GM18507 (cell line): ENCODE data around the gene AGBL3.
A peak's percentile ranks its signal among the peaks of the same experiment; 100 is the strongest.

ENCODE experiments used
- DNase-seq: peaks from one replicate; pipeline ENCODE4 v3.0.0; 2011; ENCODE audit warnings: low read depth; ENCODE audit not compliant: insufficient read length; ENCODE audit errors: extremely low spot score
- FAIRE-seq: peaks from 2 replicates; lab custom pipeline; 2011; peaks lifted over from hg19 to GRCh38; lab: Jason Lieb, UNC

The AGBL3 gene

DNA sequence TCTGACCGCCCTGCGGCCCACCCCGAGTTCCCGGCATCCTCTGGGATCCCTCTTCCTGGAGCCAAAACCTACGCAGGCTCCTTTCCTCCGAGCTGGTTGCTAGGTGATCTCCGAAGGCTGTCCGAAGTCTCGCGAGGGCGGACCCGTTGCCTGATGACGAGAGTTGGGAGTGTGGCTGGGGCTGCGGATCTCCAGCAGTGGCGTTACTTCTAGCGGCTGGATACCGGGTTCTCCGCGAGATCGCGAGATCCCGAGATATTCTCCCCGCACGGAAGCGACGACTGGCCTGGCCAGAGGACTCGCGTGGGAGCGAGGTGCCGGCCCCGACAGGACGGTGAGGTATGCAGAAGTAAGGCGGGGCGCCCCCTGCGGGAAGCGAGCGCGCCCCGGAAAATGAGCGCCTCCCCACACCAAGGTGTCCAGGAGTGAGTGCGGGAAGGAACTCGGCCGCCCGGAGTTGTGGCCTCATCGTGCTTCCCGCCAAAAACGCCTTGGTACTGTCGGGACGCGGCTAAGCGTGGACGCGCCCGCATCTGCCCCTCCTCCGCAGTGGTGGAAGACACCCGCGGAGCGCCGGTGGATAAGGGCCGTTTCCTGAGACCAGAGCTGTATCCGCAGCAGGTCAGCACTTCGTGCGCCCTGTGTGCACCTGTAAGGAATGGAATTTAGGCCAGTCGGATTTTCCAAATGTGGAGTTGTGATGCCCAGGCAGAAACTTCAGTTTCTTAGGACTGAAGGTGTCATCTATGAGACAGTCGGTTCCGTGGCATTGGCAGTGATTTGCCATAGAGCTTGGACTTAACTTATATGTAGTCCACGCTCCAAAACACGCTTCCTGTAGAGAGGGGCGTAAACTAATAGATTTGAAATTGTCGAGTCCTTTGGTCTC, at the start of gene AGBL3:
Gene AGBL3 (plus strand): TSS at position 146 of the 889 bp plus-strand sequence. CDS start 1,426 bp downstream, outside the sequence.
- FAIRE-seq (peak; percentile 96), DNase-seq (peak; percentile 69)

DNA sequence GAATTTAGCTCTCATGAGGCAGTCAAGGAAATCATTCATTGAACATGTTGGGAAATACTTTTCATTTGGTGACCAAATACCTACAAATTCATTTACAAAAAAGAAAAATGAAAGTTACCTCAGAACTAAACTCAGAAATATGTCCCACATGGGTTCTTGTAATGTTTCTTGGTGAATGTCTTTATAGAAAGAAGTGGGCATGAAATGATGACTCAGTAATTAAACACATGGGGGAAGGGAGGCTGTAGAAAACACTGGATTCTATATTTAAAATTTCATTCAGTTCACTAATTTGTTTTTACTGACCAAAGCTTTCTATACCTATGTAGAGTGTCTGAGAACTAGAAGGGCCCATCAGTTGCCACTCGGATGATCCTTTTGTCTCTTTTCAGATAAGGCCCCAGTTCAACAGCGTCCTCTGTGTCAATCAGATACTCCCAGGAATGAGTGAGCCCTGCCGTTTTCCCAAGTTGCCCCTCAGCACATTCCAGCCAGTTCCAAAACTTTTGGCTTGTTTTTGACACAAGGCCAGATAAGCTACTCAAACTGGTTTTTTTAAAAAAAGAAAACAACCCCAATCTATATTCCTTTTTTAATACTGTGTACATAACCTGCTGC, 49.3 kb upstream of the AGBL3 start:
- no peak for FAIRE-seq

DNA sequence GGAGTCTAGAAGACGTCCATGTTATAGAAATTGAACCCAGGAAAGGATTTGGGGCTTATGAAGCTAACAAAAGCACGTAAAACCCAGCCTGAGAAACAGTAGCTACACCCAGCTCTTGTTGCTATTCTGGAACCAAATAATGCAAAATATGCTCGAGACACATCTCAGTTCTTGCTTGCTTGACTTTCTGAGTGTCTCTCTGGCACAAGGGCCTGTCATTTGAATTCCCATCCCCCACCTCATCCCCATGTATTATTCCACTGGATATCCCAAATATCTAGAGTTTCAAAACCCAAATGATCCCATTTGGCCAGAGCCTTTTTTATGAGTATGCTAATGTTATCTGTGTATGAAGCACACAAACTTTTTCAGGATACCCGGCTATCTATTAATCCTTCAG, 48.2 kb upstream of the AGBL3 start:
- FAIRE-seq = no peak
- DNase-seq = no peak

More for the DNA sequence above, 49.3 kb upstream of the AGBL3 start:
- DNase-seq = no peak

DNA sequence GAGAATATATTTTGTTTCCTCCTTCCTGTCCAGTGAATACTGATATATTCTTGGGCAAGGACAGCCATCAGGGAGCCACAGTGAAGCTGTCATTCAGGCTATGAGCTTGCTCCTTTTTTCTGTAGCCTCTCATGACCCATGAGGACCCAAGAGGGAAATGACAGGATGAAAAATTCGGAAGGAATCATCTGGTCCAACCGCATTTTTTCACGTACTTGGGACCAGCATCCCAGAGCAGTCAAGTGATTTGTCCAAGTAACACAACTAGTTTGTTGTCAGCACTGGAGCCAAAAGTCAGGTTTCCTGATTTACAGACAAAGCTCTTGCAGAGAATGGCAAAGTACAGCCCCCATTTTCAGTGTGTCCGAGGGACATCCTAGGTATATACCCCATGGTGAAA, 47.2 kb upstream of the AGBL3 start:
- DNase-seq (no peak), FAIRE-seq (no peak)

DNA sequence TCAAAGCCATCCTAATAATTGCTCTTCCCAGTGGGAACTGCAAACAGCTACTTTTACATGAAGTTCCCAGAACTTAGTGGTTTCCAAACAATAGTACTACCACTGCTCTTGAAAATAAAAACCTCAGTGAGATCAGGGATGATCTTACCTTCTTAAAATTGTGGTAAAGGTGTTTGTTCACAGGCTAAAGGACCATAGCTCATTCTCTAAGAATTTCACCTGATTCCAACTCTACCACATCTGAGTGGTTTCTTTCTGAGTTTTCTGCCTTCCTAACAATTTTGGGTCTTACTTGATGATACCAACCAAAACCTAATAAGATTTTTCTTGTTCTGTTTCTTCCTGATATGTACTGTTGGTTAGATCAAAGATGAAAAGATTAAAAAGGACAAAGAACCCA, 45.6 kb upstream of the AGBL3 start:
- no peak for FAIRE-seq
- no peak for DNase-seq

DNA sequence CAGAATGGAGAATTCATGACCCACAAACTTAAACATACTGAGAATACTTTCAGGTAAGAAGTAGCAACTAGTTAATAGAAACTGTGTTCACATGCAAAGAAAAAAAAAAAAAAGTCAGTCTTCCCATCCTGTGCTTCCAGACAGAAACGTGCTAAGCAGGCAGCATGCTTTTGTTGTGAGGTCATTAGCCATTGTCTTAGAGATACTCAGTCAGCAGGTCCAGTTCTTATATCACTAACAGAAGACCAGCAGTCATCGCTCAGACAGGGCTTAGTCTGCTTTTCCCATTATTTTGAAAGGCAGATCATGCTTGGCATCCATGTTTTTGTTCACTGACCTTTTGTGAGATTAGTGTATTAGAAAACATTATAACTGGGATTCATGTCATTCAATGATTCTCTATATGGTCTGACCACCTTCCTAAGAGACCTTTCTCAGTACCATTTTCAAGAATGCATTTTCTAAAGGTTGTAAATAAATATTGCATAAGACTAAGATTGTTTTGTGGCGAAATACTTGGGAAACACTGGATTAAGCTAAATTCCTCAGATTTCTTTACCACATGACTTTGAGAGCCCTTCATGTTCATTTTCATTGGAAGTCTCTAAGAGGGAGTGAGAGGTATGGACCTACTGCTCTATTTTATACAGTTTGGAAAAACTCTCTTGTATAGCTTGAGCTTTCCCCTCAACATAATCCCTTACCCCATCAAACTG, 45.0 kb upstream of the AGBL3 start:
- FAIRE-seq (no peak), DNase-seq (no peak)

DNA sequence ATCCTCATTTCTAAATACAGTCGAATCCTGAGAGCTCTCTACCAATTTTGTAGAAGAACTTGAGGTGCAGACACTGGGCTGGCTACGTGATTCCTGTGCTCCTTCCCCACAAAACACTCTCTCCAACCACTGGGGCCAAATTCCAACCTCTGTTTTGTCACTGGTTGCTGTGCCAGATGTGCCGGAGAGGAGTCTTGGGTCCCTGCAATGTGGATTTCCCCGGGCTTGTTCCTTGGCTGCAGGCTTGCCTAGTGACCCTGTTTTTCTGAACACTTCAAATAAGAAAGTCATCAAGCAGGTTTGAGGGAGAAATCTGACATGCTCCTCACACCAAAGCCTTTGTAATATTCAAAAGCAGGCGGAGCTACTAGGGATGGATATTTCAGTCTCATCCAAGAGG, 44.4 kb upstream of the AGBL3 start:
- no peak for DNase-seq
- FAIRE-seq = no peak

DNA sequence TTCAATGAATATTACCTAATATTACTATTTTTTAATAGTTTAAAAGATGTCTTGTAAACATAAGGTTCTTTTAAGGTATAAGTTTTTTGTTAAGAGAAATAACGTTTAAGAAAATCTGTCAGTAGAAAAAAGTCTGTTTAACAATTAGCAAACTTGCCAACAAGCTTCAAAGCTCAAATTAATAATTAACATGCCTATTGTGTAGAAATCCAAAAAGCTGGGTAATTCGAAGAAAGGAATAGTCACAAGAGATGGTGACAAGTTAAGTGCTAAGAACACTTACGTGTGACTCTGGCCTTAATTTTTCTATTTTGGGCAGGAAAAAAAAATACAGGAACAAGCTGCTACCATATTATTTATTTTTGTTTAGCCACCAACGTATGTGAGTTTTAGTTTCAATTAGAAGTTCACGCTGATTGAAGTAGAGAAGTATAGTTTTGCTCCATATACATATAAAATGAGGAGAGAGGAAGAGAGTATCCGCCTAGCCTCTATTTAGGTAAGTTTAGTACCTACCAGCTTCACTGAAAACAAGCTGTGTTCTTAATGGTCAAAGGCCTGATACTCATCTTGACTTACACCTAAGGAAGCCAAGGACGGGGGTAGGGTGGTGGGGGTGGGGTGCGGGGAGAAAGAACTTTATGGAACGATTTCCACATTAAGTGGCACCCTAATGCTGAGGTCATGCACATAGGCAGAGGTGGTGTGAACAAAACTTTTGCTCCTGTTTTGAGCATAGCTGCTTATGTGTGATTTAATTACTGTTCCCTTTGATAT, 43.4 kb upstream of the AGBL3 start:
- FAIRE-seq = no peak

DNA sequence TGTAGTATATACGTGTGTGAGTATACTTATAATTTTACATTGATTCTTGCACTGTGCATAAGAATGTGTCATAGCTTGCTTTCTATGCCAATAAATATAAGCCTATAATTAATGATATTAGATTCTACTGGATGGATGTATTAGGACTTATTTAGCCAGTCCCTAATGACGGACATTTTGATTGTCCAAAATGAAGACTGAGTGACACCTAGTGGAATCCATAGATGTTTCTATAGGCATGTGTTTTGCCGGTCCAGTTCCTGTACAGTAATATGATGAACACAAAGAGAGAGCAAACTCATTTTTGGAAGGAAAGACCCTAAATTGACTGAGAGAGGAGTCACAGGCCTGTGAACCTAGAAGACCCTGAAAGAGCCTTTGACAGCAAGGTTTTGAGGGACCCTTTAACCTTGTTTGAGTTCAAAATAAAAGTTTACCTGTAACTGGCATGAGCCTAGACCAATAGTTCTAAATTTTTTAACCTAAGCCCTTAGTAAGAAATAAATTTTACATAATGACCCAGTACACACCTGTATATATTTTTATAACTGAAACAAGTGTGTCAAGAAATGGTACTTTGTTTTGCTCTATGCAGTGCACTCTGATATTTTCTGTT, 42.4 kb upstream of the AGBL3 start:
- FAIRE-seq (peak; percentile 73), DNase-seq (no peak)

More for the DNA sequence above, 43.4 kb upstream of the AGBL3 start:
- DNase-seq = no peak

DNA sequence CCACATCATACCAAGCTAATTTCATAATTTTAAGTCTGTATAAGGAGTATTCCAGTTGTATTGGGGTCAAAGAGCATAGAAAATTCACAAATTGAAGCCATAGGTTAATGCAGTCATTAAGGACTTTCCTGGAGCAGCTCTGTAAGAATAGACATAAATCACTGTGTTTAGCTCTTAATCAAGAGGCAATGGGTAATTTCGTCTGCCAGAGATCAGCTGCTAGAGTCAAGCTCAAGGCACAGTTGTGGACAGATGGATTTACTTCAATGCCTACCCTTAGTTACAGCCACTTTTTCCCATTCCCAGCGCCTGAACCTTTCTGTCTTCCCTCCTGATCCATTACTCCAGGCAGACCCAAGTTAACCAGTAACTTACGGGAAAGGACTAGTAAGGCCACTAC, 40.6 kb upstream of the AGBL3 start:
- FAIRE-seq (no peak), DNase-seq (no peak)

DNA sequence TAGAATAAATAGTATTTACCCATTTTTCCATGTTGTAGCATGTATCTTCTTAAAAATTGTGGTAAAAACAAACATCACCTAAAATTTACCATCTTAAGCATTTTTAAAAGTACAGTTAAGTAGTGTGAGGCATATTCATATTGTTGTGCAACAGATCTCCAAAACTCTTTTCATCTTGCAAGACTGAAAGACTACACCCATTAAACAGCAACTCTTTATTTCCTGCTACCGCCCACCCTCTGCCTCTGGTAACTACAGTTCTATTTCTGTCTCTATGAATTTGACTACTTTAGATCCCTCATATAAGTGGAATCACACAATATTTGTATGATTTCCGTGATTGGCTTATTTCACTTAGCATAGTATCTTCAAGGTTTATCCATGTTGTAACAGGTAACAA, 40.0 kb upstream of the AGBL3 start:
- no peak for DNase-seq
- FAIRE-seq = peak; percentile 62

DNA sequence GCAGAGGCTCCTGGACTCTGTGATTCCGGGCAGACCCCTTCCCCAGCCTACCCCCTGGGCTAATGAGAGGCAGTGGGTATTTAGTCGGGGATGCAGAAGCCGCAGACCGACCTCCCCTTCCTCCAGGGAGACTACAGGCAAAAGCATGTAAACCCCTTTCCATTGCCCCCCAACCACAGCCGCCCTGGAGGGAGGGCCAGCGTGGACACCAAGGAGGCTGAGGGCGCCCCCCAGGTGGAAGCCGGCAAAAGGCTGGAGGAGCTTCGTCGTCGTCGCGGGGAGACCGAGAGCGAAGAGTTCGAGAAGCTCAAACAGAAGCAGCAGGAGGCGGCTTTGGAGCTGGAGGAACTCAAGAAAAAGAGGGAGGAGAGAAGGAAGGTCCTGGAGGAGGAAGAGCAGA, 39.0 kb upstream of the AGBL3 start:
- no peak for FAIRE-seq

DNA sequence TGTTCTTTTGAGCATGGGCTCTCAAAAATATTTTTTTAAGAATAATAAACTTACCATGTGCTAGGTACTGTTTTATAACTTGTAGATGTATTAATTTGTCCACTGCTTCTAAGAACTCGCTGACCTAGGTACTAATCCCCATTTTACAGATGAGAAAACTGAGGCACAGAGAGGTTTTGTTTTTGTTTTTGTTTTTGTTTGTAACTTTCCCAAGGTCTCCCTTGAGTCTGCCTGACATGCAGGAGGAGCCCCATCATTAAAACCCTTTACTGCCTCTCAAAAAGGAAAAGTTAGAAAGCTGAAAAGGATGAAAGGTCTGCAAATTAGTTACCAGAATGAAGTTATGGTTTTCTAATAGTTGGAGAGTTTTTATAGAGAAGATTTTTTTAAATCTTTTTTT, 38.5 kb upstream of the AGBL3 start:
- no peak for DNase-seq
- FAIRE-seq = no peak

More for the DNA sequence above, 39.0 kb upstream of the AGBL3 start:
- DNase-seq = no peak

DNA sequence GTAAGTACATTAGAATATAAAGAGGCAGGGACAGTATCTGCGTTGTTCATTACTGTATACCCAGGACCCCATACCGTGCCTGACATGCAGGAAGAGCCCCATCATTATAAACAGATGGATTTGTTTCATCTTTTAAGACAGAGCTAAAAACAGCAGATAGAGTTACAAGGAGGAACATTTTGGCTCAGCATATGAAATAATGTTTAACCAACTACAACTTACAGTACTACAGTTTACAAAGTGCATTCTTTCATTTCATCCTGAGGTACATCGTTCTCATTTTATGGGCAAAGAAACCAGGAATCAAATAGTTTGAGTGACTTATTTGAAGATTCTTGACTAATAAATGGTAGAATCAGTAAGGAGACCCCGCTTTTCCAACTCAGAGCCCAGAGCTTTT, 38.1 kb upstream of the AGBL3 start:
- no peak for DNase-seq
- FAIRE-seq = no peak

DNA sequence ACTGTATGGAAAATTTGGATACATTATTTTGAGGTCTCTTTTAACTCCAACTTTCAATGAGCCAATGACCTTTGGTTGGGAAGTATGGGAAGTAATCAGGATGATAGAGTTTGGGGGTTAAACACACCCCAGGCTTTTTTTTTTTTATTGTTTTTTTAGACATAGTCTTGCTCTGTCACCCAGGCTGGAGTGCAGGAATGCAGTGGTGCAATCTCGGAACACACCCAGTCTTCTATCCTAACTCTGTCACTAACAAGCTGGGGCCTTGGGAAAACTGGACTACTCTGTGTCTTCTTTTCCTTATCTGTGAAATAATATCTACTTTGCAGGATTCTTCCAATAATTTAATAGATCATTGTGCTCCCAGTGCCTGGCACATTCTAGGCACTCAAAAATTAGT, 37.6 kb upstream of the AGBL3 start:
- FAIRE-seq (no peak), DNase-seq (no peak)

DNA sequence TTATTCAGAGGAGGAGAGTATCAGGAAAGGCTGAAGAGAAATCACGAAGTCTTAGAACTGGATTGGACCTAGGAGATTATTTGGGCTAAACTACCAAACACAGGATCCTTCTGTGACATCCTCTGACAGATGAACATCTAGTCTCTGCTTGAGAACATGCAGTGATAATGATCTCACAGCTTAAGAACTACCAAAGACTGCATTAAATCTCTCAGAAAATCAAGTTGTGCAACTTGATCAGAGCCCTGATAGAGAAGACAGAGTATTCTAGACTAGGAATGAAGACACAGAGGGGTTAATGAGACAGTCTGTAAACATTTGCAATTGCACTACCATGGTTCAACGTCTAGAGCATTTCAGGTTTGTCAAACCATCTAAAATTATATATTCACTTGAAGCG, 37.1 kb upstream of the AGBL3 start:
- FAIRE-seq = no peak

DNA sequence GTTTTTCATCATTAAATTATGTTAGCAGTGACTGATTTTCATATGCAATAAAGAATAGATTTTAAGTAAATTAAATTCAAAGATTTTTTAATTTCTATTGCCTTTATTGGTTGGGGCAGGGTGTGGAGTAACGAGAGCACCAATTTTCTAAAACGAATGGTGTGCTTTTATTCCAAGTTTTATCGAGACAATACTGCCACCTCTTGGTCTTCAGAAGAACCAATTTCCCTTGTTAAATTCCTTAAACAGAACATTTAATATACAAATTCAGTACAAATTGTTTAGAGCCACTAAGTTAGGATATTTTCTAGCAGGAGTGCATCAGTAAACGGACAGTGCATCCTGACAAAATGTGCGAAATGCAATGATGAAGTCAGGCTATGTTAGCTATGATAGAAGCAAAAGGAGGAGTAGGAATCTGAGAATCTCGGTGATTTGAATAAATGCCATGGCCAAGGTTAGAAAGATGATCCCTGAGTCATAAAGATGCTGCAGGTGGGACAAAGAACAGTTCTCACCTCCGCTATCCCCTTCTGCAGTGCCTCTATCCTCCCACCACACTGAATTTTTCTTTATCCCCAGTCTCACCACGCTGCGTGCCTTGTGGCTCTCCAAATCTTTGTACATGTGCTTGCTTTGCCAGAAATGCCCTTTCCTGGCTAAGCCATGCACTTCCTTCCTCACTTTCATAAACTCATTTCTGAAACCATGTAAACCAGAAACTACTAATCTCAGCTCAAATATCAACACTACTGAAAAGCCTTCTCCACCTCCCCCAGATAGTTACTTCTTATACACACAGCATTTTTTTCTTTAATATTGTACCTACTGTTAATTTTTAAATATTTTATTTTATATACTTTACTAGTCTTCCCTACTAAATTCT, 31.9 kb upstream of the AGBL3 start:
- FAIRE-seq = peak; percentile 64
- no peak for DNase-seq

More for the DNA sequence above, 37.1 kb upstream of the AGBL3 start:
- no peak for DNase-seq

DNA sequence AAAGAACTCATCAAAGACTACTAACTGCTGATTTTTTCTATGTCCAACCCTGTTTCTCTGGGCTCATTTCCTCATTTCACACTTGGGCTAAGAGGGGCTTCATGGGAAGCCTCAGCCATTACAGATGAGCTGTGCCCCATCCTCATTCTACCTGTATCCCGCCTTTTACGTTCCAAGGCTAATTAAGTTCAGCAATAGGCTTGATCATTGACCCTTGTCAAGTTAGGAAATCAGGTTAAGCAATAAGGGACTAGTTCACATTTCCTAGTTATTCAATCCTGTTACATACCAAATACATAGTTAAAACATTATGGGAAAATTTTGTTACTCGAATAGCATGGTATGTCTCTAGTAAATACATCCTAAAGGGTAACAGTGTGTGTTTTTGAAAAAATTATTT, 29.3 kb upstream of the AGBL3 start:
- FAIRE-seq (no peak), DNase-seq (no peak)
